ENCODE measurements around the gene UBL4B. TPM values are rescaled to one million over a fixed set of nuclear protein-coding genes. Genes with fewer than 3 reads are reported as not detected.

Gene UBL4B
- total RNA-seq, 8 experiments from 2014 or later = 0.05 to 0.71 (median 0.25) TPM; not detected in 5

GRCh38 chr1:110130113-110130591, 17.9 kb downstream of the UBL4B start:
- in situ Hi-C loops (cut with MboI; ENCODE audit: low pct_unique_long_range_greater_than_20kb in 2 of 9, low sequenced_read_pairs in 9 of 9, unreplicated experiment in 9 of 9) = no loop called here
- peaks cover 21 to 23% of the 10 kb centered on the region in 2 donors for H3K4me1 ChIP-seq (replicated peaks in 1 of 2)
- no peak overlapping the region for H3K4me3 ChIP-seq
- peak; percentile 65 to 93 (median 90) for ATAC-seq (replicated peaks in 6 of 8)
- peak overlapping the region; percentile 13 to 56 for H3K27ac ChIP-seq
- WGBS, 10 experiments = 3 to 50% (median 33%) methylated on average over 2 to 7 of the region's 31 CpGs; no CpG with 5 or more reads in 7 of the 10 experiments

GRCh38 chr1:110130989-110131388, 18.7 kb downstream of the UBL4B start:
- Histone ChIP-seq H3K4me1 (replicated peaks in 1 of 2) (peaks cover 29 to 32% of the 10 kb centered on the region in 2 donors), H3K27ac (no peak overlapping the region), H3K4me3 (no peak overlapping the region)
- no peak for ATAC-seq (replicated peaks in 6 of 8)
- in situ Hi-C loops (cut with MboI; ENCODE audit: low pct_unique_long_range_greater_than_20kb in 2 of 9, low sequenced_read_pairs in 9 of 9, unreplicated experiment in 9 of 9) = no loop called here
- 45 to 93% (median 73%) methylated on average over 2 to 7 of the region's 7 CpGs; no CpG with 5 or more reads in 5 of the 10 experiments for WGBS, 10 experiments

GRCh38 chr1:110132682-110133081, 20.4 kb downstream of the UBL4B start:
- H3K4me1 ChIP-seq (replicated peaks in 1 of 2) = peaks cover 44 to 46% of the 10 kb centered on the region in 2 donors
- no peak overlapping the region for H3K27ac ChIP-seq
- no peak overlapping the region for H3K4me3 ChIP-seq
- in situ Hi-C loops (cut with MboI; ENCODE audit: low pct_unique_long_range_greater_than_20kb in 2 of 9, low sequenced_read_pairs in 9 of 9, unreplicated experiment in 9 of 9) = no loop called here
- ATAC-seq (replicated peaks in 6 of 8) = no peak

GRCh38 chr1:110133436-110133835, 21.2 kb downstream of the UBL4B start:
- peaks cover 44 to 53% of the 10 kb centered on the region in 2 donors for H3K4me1 ChIP-seq (replicated peaks in 1 of 2)
- 0 to 92% (median 83%) methylated on average over 1 to 4 of the region's 4 CpGs; no CpG with 5 or more reads in 4 of the 10 experiments for WGBS, 10 experiments
- H3K4me3 ChIP-seq = no peak overlapping the region
- in situ Hi-C loops (cut with MboI; ENCODE audit: low pct_unique_long_range_greater_than_20kb in 2 of 9, low sequenced_read_pairs in 9 of 9, unreplicated experiment in 9 of 9) = no loop called here
- ATAC-seq (replicated peaks in 6 of 8) = peak in 1 of 8 experiments; percentile 13
- no peak overlapping the region for H3K27ac ChIP-seq

- in situ Hi-C loops (cut with MboI; ENCODE audit: low pct_unique_long_range_greater_than_20kb in 2 of 9, low sequenced_read_pairs in 9 of 9, unreplicated experiment in 9 of 9) = no loop called here
- Histone ChIP-seq H3K4me1 (replicated peaks in 1 of 2) (peaks cover 44 to 54% of the 10 kb centered on the region in 2 donors), H3K27ac (no peak overlapping the region), H3K4me3 (no peak overlapping the region)
- 38 to 93% (median 76%) methylated on average over 3 to 11 of the region's 11 CpGs; no CpG with 5 or more reads in 1 of the 10 experiments for WGBS, 10 experiments
- ATAC-seq (replicated peaks in 6 of 8) = peak in 2 of 8 experiments; percentile 11 to 27
Observed at GRCh38 chr1:110134050-110134595, 21.9 kb downstream of the UBL4B start.

GRCh38 chr1:110135246-110135645, 23.0 kb downstream of the UBL4B start:
- H3K27ac ChIP-seq = peak overlapping the region in 1 of 2 donors; percentile 73
- in situ Hi-C loops (cut with MboI; ENCODE audit: low pct_unique_long_range_greater_than_20kb in 2 of 9, low sequenced_read_pairs in 9 of 9, unreplicated experiment in 9 of 9) = no loop called here
- H3K4me3 ChIP-seq = no peak overlapping the region
- no peak for ATAC-seq (replicated peaks in 6 of 8)
- WGBS, 10 experiments = 40 to 69% (median 57%) methylated on average over 1 to 2 of the region's 4 CpGs; no CpG with 5 or more reads in 5 of the 10 experiments
- H3K4me1 ChIP-seq (replicated peaks in 1 of 2) = peaks cover 37 to 48% of the 10 kb centered on the region in 2 donors

GRCh38 chr1:110135666-110136065, 23.4 kb downstream of the UBL4B start:
- in situ Hi-C loops (cut with MboI; ENCODE audit: low pct_unique_long_range_greater_than_20kb in 2 of 9, low sequenced_read_pairs in 9 of 9, unreplicated experiment in 9 of 9) = no loop called here
- no peak for ATAC-seq (replicated peaks in 6 of 8)
- peak overlapping the region; percentile 50 to 73 for H3K27ac ChIP-seq
- no peak overlapping the region for H3K4me3 ChIP-seq
- peaks cover 33 to 44% of the 10 kb centered on the region in 2 donors for H3K4me1 ChIP-seq (replicated peaks in 1 of 2)
- 0 to 98% (median 86%) methylated on average over 1 to 9 of the region's 10 CpGs; no CpG with 5 or more reads in 2 of the 10 experiments for WGBS, 10 experiments

- H3K4me3 ChIP-seq = peak overlapping the region in 2 of 5 donors; percentile 3 to 6
- in situ Hi-C loops (cut with MboI; ENCODE audit: low pct_unique_long_range_greater_than_20kb in 2 of 9, low sequenced_read_pairs in 9 of 9, unreplicated experiment in 9 of 9) = no loop called here
- WGBS, 10 experiments = 0 to 27% (median 0%) methylated on average over 1 to 7 of the region's 7 CpGs; no CpG with 5 or more reads in 3 of the 10 experiments
- peaks cover 24 to 35% of the 10 kb centered on the region in 2 donors for H3K4me1 ChIP-seq (replicated peaks in 1 of 2)
- peak; percentile 15 to 98 (median 97) for ATAC-seq (replicated peaks in 6 of 8)
- peak overlapping the region; percentile 65 to 73 for H3K27ac ChIP-seq
Observed at GRCh38 chr1:110136911-110137310, 24.7 kb downstream of the UBL4B start.

GRCh38 chr1:110138956-110139355, 26.7 kb downstream of the UBL4B start:
- Histone ChIP-seq H3K27ac (no peak overlapping the region), H3K4me1 (replicated peaks in 1 of 2) (peaks cover 24 to 35% of the 10 kb centered on the region in 2 donors), H3K4me3 (no peak overlapping the region)
- in situ Hi-C loops (cut with MboI; ENCODE audit: low pct_unique_long_range_greater_than_20kb in 2 of 9, low sequenced_read_pairs in 9 of 9, unreplicated experiment in 9 of 9) = no loop called here
- 0 to 92% (median 62%) methylated on average over 2 to 3 of the region's 3 CpGs for WGBS, 10 experiments
- ATAC-seq (replicated peaks in 6 of 8) = no peak

GRCh38 chr1:110144366-110144765, 32.1 kb downstream of the UBL4B start:
- in situ Hi-C loops (cut with MboI; ENCODE audit: low pct_unique_long_range_greater_than_20kb in 2 of 9, low sequenced_read_pairs in 9 of 9, unreplicated experiment in 9 of 9) = no loop called here
- peaks cover 0 to 2% of the 10 kb centered on the region in 2 donors for H3K4me1 ChIP-seq (replicated peaks in 1 of 2)
- 0 to 60% (median 35%) methylated on average over 1 to 3 of the region's 3 CpGs; no CpG with 5 or more reads in 2 of the 10 experiments for WGBS, 10 experiments
- H3K4me3 ChIP-seq = no peak overlapping the region
- peak in 1 of 8 experiments; percentile 47 for ATAC-seq (replicated peaks in 6 of 8)
- no peak overlapping the region for H3K27ac ChIP-seq

- 8 to 80% (median 38%) methylated on average over 1 to 4 of the region's 4 CpGs; no CpG with 5 or more reads in 3 of the 10 experiments for WGBS, 10 experiments
- no peak for ATAC-seq (replicated peaks in 6 of 8)
- Histone ChIP-seq H3K27ac (no peak overlapping the region), H3K4me3 (no peak overlapping the region), H3K4me1 (replicated peaks in 1 of 2) (peaks cover 9 to 10% of the 10 kb centered on the region in 2 donors)
- in situ Hi-C loops (cut with MboI; ENCODE audit: low pct_unique_long_range_greater_than_20kb in 2 of 9, low sequenced_read_pairs in 9 of 9, unreplicated experiment in 9 of 9) = no loop called here
Observed at GRCh38 chr1:110148961-110149360, 36.7 kb downstream of the UBL4B start.

- peak; percentile 65 to 93 (median 81) for ATAC-seq (replicated peaks in 6 of 8)
- in situ Hi-C loops (cut with MboI; ENCODE audit: low pct_unique_long_range_greater_than_20kb in 2 of 9, low sequenced_read_pairs in 9 of 9, unreplicated experiment in 9 of 9) = no loop called here
- Histone ChIP-seq H3K27ac (peak within 1 kb of the TSS in 1 of 2 donors; percentile 1), H3K4me3 (peak within 1 kb of the TSS; percentile 28 to 49 (median 44)), H3K4me1 (replicated peaks in 1 of 2) (peaks cover 8 to 9% of the 10 kb centered on the region in 2 donors)
- 0 to 4% (median 2%) methylated on average over 5 to 52 of the region's 104 CpGs; no CpG with 5 or more reads in 5 of the 10 experiments for WGBS, 10 experiments
Observed at GRCh38 chr1:110150330-110151174, 38.3 kb downstream of the UBL4B start, which contains the start of gene SLC6A17. Gene SLC6A17, plus strand, starts transcription at chr1:110150494. Its CDS starts 16,436 bp downstream, at chr1:110166930.

- no peak overlapping the region for H3K27ac ChIP-seq
- in situ Hi-C loops (cut with MboI; ENCODE audit: low pct_unique_long_range_greater_than_20kb in 2 of 9, low sequenced_read_pairs in 9 of 9, unreplicated experiment in 9 of 9) = no loop called here
- ATAC-seq (replicated peaks in 6 of 8) = peak; percentile 13 to 75 (median 58)
- WGBS, 10 experiments = 0 to 67% (median 21%) methylated on average over 1 to 26 of the region's 37 CpGs; no CpG with 5 or more reads in 4 of the 10 experiments
- peaks cover 8 to 9% of the 10 kb centered on the region in 2 donors for H3K4me1 ChIP-seq (replicated peaks in 1 of 2)
- H3K4me3 ChIP-seq = peak overlapping the region; percentile 28 to 49 (median 44)
Observed at GRCh38 chr1:110151175-110151669, 39.0 kb downstream of the UBL4B start.
